CD14-positive monocyte (primary cell): ENCODE measurements around the gene DOK6. TPM values are rescaled to one million over a fixed set of nuclear protein-coding genes. Genes with fewer than 3 reads are reported as not detected.

Source experiments
- DNase-seq, 3 donors: peaks; one replicate each; pipeline ENCODE4 v3.0.0-alpha.2; 2011 to 2022
- H2AFZ ChIP-seq: 2 replicates; pipeline ENCODE4 v1.6.0; 2012; ENCODE audit warnings: mild to moderate bottlenecking, low read depth, low read length, inconsistent platforms; ENCODE audit not compliant: insufficient read depth, poor library complexity, severe bottlenecking
- H3K27ac ChIP-seq, 2 donors: 1 replicate in 1 of 2; 2 replicates in 1 of 2; pipeline ENCODE4 v1.5.1; 2012 to 2013; ENCODE audit warnings: low read length in 2 of 2, control low read depth in 1 of 2, inconsistent platforms in 1 of 2, low read depth in 1 of 2, mild to moderate bottlenecking in 1 of 2
- H3K27me3 ChIP-seq, 2 donors: one replicate each; pipeline versions ENCODE4 v1.6.0 to v1.6.1; 2011 to 2013; ENCODE audit warnings: low read length in 2 of 2; ENCODE audit not compliant: control insufficient read depth in 2 of 2, insufficient read depth in 2 of 2
- H3K36me3 ChIP-seq, 2 donors: replicated peaks in 1 of 2; 1 replicate in 1 of 2; 2 replicates in 1 of 2; pipeline versions ENCODE4 v1.5.1 to v1.6.1; 2012 to 2013; ENCODE audit warnings: low read length in 2 of 2, control low read depth in 1 of 2, inconsistent platforms in 1 of 2, mild to moderate bottlenecking in 1 of 2; ENCODE audit not compliant: insufficient read depth in 2 of 2, control insufficient read depth in 1 of 2
- H3K4me1 ChIP-seq, 2 donors: 1 replicate in 1 of 2; 2 replicates in 1 of 2; pipeline versions ENCODE4 v1.5.1 to v1.6.1; 2012 to 2013; ENCODE audit warnings: low read length in 2 of 2, control low read depth in 1 of 2, inconsistent platforms in 1 of 2, mild to moderate bottlenecking in 1 of 2, moderate library complexity in 1 of 2; ENCODE audit not compliant: insufficient read depth in 2 of 2, control insufficient read depth in 1 of 2
- H3K4me2 ChIP-seq: replicated peaks from 2 replicates; pipeline ENCODE3; 2012; ENCODE audit warnings: low read length, moderate library complexity, mild to moderate bottlenecking; ENCODE audit not compliant: poor library complexity, severe bottlenecking; ENCODE audit errors: extremely low read depth
- H3K4me3 ChIP-seq, 3 experiments: fragments of 200-600 bp in 1 of 3; sonication (generic) in 1 of 3; replicated peaks in 1 of 3; 1 replicate in 2 of 3; 2 replicates in 1 of 3; pipeline ENCODE4 v1.5.1; 2011 to 2013; ENCODE audit warnings: low read length in 3 of 3, mild to moderate bottlenecking in 3 of 3, control low read depth in 2 of 3, low read depth in 2 of 3, inconsistent platforms in 1 of 3, moderate library complexity in 1 of 3
- H3K79me2 ChIP-seq: 2 replicates; pipeline ENCODE4 v1.6.0; 2012; ENCODE audit warnings: mild to moderate bottlenecking, control low read depth, inconsistent platforms, low read length, moderate library complexity; ENCODE audit not compliant: insufficient read depth
- H3K9ac ChIP-seq: 2 replicates; pipeline ENCODE4 v1.6.0; 2017; ENCODE audit warnings: low read length, mild to moderate bottlenecking; ENCODE audit not compliant: insufficient read depth, poor library complexity, severe bottlenecking
- H3K9me3 ChIP-seq, 2 donors: replicated peaks in 1 of 2; 1 replicate in 1 of 2; 2 replicates in 1 of 2; pipeline versions ENCODE4 v1.5.1 to v1.6.1; 2012 to 2013; ENCODE audit warnings: low read length in 2 of 2, control low read depth in 1 of 2; ENCODE audit not compliant: control insufficient read depth in 1 of 2, insufficient read depth in 1 of 2
- H4K20me1 ChIP-seq: 2 replicates; pipeline ENCODE4 v1.6.0; 2012; ENCODE audit warnings: mild to moderate bottlenecking, low read length, control low read depth, moderate library complexity; ENCODE audit not compliant: insufficient read depth
- H3K27ac Mint-ChIP-seq, 7 donors: one replicate each; pipeline ENCODE4 v1.8.0; 2020; ENCODE audit warnings: mild to moderate bottlenecking in 7 of 7, mixed read lengths in 7 of 7, moderate library complexity in 6 of 7, inconsistent platforms in 2 of 7
- H3K27me3 Mint-ChIP-seq, 3 donors: one replicate each; pipeline ENCODE4 v1.8.0; 2021 to 2022; ENCODE audit warnings: low read depth in 3 of 3, mild to moderate bottlenecking in 3 of 3, mixed read lengths in 3 of 3, moderate library complexity in 3 of 3, inconsistent platforms in 1 of 3
- H3K36me3 Mint-ChIP-seq, 2 donors: one replicate each; pipeline ENCODE4 v1.8.0; 2020; ENCODE audit warnings: mixed read lengths in 2 of 2, inconsistent platforms in 1 of 2, mild to moderate bottlenecking in 1 of 2
- H3K4me1 Mint-ChIP-seq: one replicate; pipeline ENCODE4 v1.8.0; 2020; ENCODE audit warnings: mild to moderate bottlenecking, mixed read lengths
- H3K4me3 Mint-ChIP-seq, 2 donors: one replicate each; pipeline ENCODE4 v1.8.0; 2020; ENCODE audit warnings: mild to moderate bottlenecking in 2 of 2, mixed read lengths in 2 of 2, moderate library complexity in 1 of 2
- H3K9me3 Mint-ChIP-seq, 7 donors: one replicate each; pipeline ENCODE4 v1.8.0; 2020 to 2022; ENCODE audit warnings: mixed read lengths in 7 of 7, mild to moderate bottlenecking in 6 of 7, moderate library complexity in 6 of 7, inconsistent platforms in 2 of 7
- CTCF ChIP-seq: fragments of 200-600 bp; IDR thresholded peaks from one replicate; pipeline ENCODE4 v1.8.0; 2022; ENCODE audit warnings: antibody characterized with exemption, mild to moderate bottlenecking
- WGBS: methylation state at CpG from one replicate; pipeline ENCODE4 v1.1.5; 2013; ENCODE audit warnings: missing lambda C conversion rate; ENCODE audit not compliant: insufficient coverage; 5-methylcytosine and 5-hydroxymethylcytosine counted together
- intact Hi-C, 2 donors: fragments of 100-400 bp; cut with micrococcal nuclease; formaldehyde crosslinking; loops; one replicate each; pipeline versions ENCODE4 v1.15.0 to v1.15.1; 2023
- polyA plus RNA-seq, 3 donors: library from polyadenylated mRNA; depleted of rRNA in 1 of 3; unstranded in 2 of 3; stranded (reverse) in 1 of 3; fragments of 300-500 nt in 2 of 3; fragments of >200 nt in 1 of 3; fragmentation: Illumina TruSeq in 2 of 3; gene quantifications; 1 replicate in 2 of 3; 2 replicates in 1 of 3; pipeline ENCODE4 v1.2.3, GENCODE V29; 2012 to 2021

The DOK6 gene
- polyA plus RNA-seq, 3 donors, result not detected

GRCh38 chr18:69538849-69539248 lies 138.2 kb downstream of the DOK6 start:
- no peak overlapping the region for H3K27ac ChIP-seq
- Mint-ChIP-seq H3K27me3 (no peaks in the 10 kb centered on the region), H3K4me1 (no peaks in the 10 kb centered on the region), H3K9me3 (no peaks in the 10 kb centered on the region), H3K4me3 (no peak overlapping the region), H3K36me3 (no peaks in the 10 kb centered on the region), H3K27ac (no peak overlapping the region)
- no peak overlapping the region for H3K4me3 ChIP-seq
- H3K36me3 ChIP-seq, result no peaks in the 10 kb centered on the region
- intact Hi-C loops, result no loop called here
- no peaks in the 10 kb centered on the region for H3K4me1 ChIP-seq
- no peaks in the 10 kb centered on the region for H4K20me1 ChIP-seq
- no peak overlapping the region for H3K9ac ChIP-seq
- no CpG with 5 or more reads among the region's 3 CpGs for WGBS
- no peak overlapping the region for H2AFZ ChIP-seq
- DNase-seq, result no peak
- H3K79me2 ChIP-seq, result no peaks in the 10 kb centered on the region
- H3K4me2 ChIP-seq, result no peak overlapping the region
- TF ChIP-seq CTCF, result no peak
- no peaks in the 10 kb centered on the region for H3K9me3 ChIP-seq
- no peaks in the 10 kb centered on the region for H3K27me3 ChIP-seq

- Histone ChIP-seq H3K27ac (no peak overlapping the region), H2AFZ (no peak overlapping the region), H3K9ac (no peak overlapping the region), H3K27me3 (no peaks in the 10 kb centered on the region), H3K4me2 (no peak overlapping the region), H3K4me1 (no peaks in the 10 kb centered on the region), H3K9me3 (no peaks in the 10 kb centered on the region), H3K79me2 (no peaks in the 10 kb centered on the region), H3K4me3 (no peak overlapping the region), H3K36me3 (no peaks in the 10 kb centered on the region), H4K20me1 (no peaks in the 10 kb centered on the region)
- Mint-ChIP-seq H3K9me3 (no peaks in the 10 kb centered on the region), H3K36me3 (no peaks in the 10 kb centered on the region), H3K27ac (no peak overlapping the region), H3K4me1 (no peaks in the 10 kb centered on the region), H3K4me3 (no peak overlapping the region), H3K27me3 (no peaks in the 10 kb centered on the region)
- no peak for DNase-seq
- intact Hi-C loops, result no loop called here
- WGBS, result no CpG with 5 or more reads among the region's 2 CpGs
- TF ChIP-seq CTCF, result no peak
Observed at GRCh38 chr18:69539404-69539803, 138.7 kb downstream of the DOK6 start.
